ENCODE measurements around the gene NSA2.

The NSA2 gene

GRCh38 chr5:74816875-74817274 lies 49.8 kb downstream of the NSA2 start:
- DNase-seq (ENCODE audit: low read depth) = no peak

GRCh38 chr5:74822288-74822687 lies 55.2 kb downstream of the NSA2 start:
- no peak for DNase-seq (ENCODE audit: low read depth)

- no peak for DNase-seq (ENCODE audit: low read depth)
Measured at GRCh38 chr5:74829413-74829812, 62.4 kb downstream of the NSA2 start.

All from HS-5 (cell line).